SU-DHL-6 (cell line): ENCODE data around the gene EVI5.

Source experiments
- EZH2phosphoT487 ChIP-seq: fragments of 200-600 bp; sonication (generic), shearing (Covaris generic); conservative IDR thresholded peaks from 2 replicates; pipeline ENCODE4 v1.6.1; 2018; ENCODE audit warnings: mild to moderate bottlenecking, antibody characterized with exemption, low read length, moderate library complexity, mixed read lengths
- TF ChIP-seq, protein P1 (sequence below): fragments of 200-600 bp; sonication (generic); IDR thresholded peaks from one replicate; pipeline ENCODE4 v1.5.1; 2017; ENCODE audit warnings: antibody characterized with exemption, mild to moderate bottlenecking, low read length, moderate library complexity; ENCODE audit not compliant: insufficient read depth, poor library complexity, severe bottlenecking

DNA sequence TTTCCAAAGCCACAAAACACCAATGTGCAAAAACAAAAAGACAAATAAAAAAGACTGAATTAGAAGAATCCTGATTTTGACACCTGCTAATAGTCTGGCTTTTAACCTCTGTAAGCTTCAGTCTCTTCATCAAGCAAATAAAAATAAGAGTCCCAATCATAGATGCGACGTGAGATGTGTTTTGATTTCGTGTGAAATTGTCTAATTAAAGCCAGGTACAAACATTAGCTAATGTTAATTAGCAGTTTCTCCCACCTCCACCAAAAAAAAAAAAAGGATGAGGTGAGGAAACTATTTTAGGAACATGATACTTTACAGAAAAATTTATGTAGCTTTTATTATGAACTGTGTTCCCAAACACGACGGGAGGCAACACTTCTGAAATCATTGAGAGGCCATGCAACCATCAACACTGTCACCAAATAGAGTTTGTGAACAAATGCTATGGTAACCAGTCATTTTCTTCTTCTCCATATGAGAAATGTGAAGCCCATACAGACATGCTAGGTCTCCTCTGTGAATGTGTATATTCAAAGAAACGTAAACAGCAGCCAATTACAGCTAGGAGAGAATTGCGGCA is 6.7 kb upstream of the EVI5 start:
- TF ChIP-seq, protein P1, sequence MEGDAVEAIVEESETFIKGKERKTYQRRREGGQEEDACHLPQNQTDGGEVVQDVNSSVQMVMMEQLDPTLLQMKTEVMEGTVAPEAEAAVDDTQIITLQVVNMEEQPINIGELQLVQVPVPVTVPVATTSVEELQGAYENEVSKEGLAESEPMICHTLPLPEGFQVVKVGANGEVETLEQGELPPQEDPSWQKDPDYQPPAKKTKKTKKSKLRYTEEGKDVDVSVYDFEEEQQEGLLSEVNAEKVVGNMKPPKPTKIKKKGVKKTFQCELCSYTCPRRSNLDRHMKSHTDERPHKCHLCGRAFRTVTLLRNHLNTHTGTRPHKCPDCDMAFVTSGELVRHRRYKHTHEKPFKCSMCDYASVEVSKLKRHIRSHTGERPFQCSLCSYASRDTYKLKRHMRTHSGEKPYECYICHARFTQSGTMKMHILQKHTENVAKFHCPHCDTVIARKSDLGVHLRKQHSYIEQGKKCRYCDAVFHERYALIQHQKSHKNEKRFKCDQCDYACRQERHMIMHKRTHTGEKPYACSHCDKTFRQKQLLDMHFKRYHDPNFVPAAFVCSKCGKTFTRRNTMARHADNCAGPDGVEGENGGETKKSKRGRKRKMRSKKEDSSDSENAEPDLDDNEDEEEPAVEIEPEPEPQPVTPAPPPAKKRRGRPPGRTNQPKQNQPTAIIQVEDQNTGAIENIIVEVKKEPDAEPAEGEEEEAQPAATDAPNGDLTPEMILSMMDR = no peak
- TF ChIP-seq EZH2phosphoT487 = no peak
